GM06990 (cell line): Measurements from ENCODE around the gene KCNB1.

ENCODE experiments used
- DNase-seq: peaks from one replicate; pipeline ENCODE4 v3.0.0-alpha.2; 2011; ENCODE audit not compliant: insufficient read length; ENCODE audit errors: extremely low read depth
- H3K27me3 ChIP-seq: replicated peaks from 2 replicates; pipeline ENCODE4 v1.6.0; 2011; ENCODE audit warnings: low read length; ENCODE audit not compliant: control insufficient read depth, insufficient read depth
- H3K36me3 ChIP-seq: 2 replicates; pipeline ENCODE4 v1.5.1; 2011; ENCODE audit warnings: low read length; ENCODE audit not compliant: control insufficient read depth, insufficient read depth
- H3K4me3 ChIP-seq: replicated peaks from 2 replicates; pipeline ENCODE4 v1.5.1; 2011; ENCODE audit warnings: low read depth, mild to moderate bottlenecking, control low read depth, low read length
- CTCF ChIP-seq: IDR thresholded peaks from 2 replicates; pipeline ENCODE4 v1.5.1; 2011; ENCODE audit warnings: low read length, control low read depth, mild to moderate bottlenecking, inconsistent platforms; ENCODE audit not compliant: insufficient read depth, poor library complexity, severe bottlenecking

Gene KCNB1

GRCh38 chr20:49388744-49389143, 93.7 kb downstream of the KCNB1 start:
- Histone ChIP-seq H3K27me3 (peaks cover 1% of the 10 kb centered on the region; the same call in 1 of the 2 replicates), H3K36me3 (no peaks in the 10 kb centered on the region), H3K4me3 (no peak overlapping the region)
- no peak for TF ChIP-seq CTCF
- no peak for DNase-seq

DNA sequence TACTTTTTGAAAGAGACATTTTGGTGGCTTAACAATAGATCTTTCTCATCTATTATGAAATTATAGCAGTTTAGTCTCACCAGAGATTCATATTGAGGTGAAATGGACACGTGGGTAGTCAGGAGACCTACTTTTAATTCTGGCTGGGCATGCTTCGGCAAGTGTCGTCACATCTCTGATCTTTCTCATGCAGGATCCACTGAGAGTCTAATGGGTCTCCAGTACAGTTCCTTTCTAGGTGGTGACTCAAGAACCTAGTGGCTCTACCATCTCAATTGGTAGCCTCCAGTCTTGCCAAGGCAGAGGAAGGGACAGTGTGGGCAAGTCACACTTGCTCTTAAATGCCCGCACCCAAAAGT, 94.9 kb downstream of the KCNB1 start:
- DNase-seq = no peak
- TF ChIP-seq CTCF = no peak
- no peaks in the 10 kb centered on the region; the same call in 1 of the 2 replicates for H3K27me3 ChIP-seq
- H3K4me3 ChIP-seq = no peak overlapping the region
- H3K36me3 ChIP-seq = no peaks in the 10 kb centered on the region

- no peak overlapping the region for H3K4me3 ChIP-seq
- H3K36me3 ChIP-seq = no peaks in the 10 kb centered on the region
- H3K27me3 ChIP-seq = no peaks in the 10 kb centered on the region
- no peak for TF ChIP-seq CTCF
- no peak for DNase-seq
Observed at GRCh38 chr20:49386848-49387580, 95.5 kb downstream of the KCNB1 start.

DNA sequence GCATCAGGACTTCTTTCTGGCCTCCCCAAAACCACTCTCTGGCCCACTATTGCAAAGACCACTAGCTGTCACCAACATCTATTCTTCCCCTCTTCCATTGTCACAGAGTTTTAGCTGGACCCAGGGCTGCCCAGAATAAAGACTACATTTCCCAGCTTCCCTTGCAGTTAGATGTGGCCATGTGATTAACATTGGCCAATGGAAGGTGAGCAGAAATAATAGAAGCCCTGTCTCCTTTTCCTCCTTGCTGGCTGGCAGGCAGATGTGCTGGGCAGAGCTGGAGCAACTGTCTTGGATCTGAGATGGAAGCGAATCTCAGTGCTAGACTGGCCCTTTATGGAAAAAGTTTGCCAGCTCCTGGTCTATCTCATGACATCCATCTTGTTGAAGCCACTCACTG, 97.0 kb downstream of the KCNB1 start:
- TF ChIP-seq CTCF = no peak
- Histone ChIP-seq H3K36me3 (no peaks in the 10 kb centered on the region), H3K27me3 (no peaks in the 10 kb centered on the region), H3K4me3 (no peak overlapping the region)
- no peak for DNase-seq

DNA sequence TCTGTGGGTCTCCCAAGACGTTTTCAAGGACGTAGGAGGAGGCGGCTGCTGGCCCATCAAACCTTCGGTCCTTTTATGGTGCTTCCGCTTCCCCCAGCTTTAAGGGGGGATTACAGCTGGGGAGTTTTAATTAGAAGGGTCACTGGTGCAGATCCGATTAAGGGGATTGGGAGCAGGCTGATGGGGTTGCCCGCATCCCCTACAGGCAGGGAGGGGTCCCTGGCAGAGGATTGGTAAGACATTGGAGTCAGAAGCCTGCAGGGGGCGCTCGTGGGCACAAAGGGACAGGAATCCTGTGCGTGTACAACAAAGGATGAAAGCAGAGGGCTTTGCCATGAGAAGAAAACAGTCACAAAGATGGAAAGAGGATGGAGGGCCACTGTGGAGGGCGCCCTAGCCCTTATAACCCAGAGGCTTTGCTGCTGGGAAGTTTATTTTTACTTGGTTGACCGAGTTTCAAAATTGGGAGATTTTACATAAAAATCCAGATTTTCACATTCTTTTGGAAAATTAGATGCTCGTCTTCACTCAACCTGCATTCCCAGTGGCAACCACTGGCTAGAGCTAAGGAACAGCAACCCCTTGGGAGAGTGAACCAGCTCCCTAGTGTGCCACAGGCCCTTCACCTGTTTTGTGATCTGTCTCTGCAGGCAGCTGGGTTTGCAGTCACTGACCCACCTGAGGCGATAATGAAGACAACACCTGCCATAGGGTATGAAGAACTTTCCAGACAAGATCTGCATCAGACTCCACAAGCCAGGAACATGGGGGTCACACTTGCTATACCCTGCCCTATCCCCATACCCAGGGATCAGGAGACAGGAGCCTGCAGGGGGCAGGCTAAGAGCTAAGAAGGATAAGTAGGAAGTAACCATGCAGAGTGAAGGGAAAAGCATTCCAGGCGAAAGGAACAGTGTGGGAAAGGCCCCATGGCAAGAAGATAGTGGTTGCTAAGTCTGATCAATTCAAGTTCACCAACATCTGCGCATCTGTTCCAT, 97.7 kb downstream of the KCNB1 start:
- H3K36me3 ChIP-seq = no peaks in the 10 kb centered on the region
- H3K4me3 ChIP-seq = no peak overlapping the region
- peak; percentile 78 for TF ChIP-seq CTCF
- peak; percentile 11 for DNase-seq
- no peaks in the 10 kb centered on the region for H3K27me3 ChIP-seq
